ENCODE data around the gene MPHOSPH9.

- TF ChIP-seq CTCF (IDR thresholded peaks at IDR 0.05) (no peak), EP300 (IDR thresholded peaks at IDR 0.05) (no peak), POLR2A (IDR thresholded peaks at IDR 0.05) (no peak)
Measured at GRCh38 chr12:123180171-123180570, 52.8 kb downstream of the MPHOSPH9 start.

Measured in stomach (tissue), 4 donors.